H9 (cell line): ENCODE data around the gene SLC25A48. TPM values are rescaled to one million over a fixed set of nuclear protein-coding genes. Genes with fewer than 3 reads are reported as not detected.

Source experiments
- DNase-seq: peaks from one replicate; pipeline ENCODE4 v3.0.0-alpha.2; 2017
- H2AFZ ChIP-seq: one replicate; pipeline ENCODE4 v1.6.1; 2013; ENCODE audit warnings: mild to moderate bottlenecking, low read length, control low read depth, moderate library complexity
- H2AK5ac ChIP-seq: 2 replicates; pipeline ENCODE4 v1.6.1; 2013; ENCODE audit warnings: low read length, control low read depth, mixed read lengths; ENCODE audit not compliant: insufficient read length
- H2BK120ac ChIP-seq: one replicate; pipeline ENCODE4 v1.6.1; 2013; ENCODE audit warnings: low read depth, mild to moderate bottlenecking, low read length, control low read depth, inconsistent platforms; ENCODE audit not compliant: poor library complexity, severe bottlenecking
- H2BK12ac ChIP-seq: 2 replicates; pipeline ENCODE4 v1.6.1; 2013; ENCODE audit warnings: low read length, control low read depth, mixed read lengths, low read depth; ENCODE audit not compliant: insufficient read length
- H2BK15ac ChIP-seq: 2 replicates; pipeline ENCODE4 v1.6.1; 2013; ENCODE audit warnings: low read depth, low read length, control low read depth
- H2BK20ac ChIP-seq: one replicate; pipeline ENCODE4 v1.6.1; 2013; ENCODE audit warnings: low read depth, mild to moderate bottlenecking, low read length, control low read depth, inconsistent platforms; ENCODE audit not compliant: poor library complexity, severe bottlenecking
- H2BK5ac ChIP-seq: 2 replicates; pipeline ENCODE4 v1.6.1; 2013; ENCODE audit warnings: low read length, control low read depth, mixed read lengths; ENCODE audit not compliant: insufficient read length
- H3K14ac ChIP-seq: 2 replicates; pipeline ENCODE4 v1.6.1; 2013; ENCODE audit warnings: low read length, control low read depth; ENCODE audit not compliant: insufficient read depth
- H3K18ac ChIP-seq: 2 replicates; pipeline ENCODE4 v1.6.1; 2013; ENCODE audit warnings: low read depth, mild to moderate bottlenecking, mixed read lengths, low read length, control low read depth; ENCODE audit not compliant: insufficient read length
- H3K23ac ChIP-seq: 2 replicates; pipeline ENCODE4 v1.6.1; 2013; ENCODE audit warnings: low read length, control low read depth, mixed read lengths, low read depth; ENCODE audit not compliant: insufficient read length
- H3K23me2 ChIP-seq: 2 replicates; pipeline ENCODE4 v1.6.1; 2013; ENCODE audit warnings: low read depth, mild to moderate bottlenecking, mixed read lengths, low read length, control low read depth; ENCODE audit not compliant: insufficient read length, poor library complexity, severe bottlenecking
- H3K27ac ChIP-seq: 2 replicates; pipeline ENCODE4 v1.5.1; 2013; ENCODE audit warnings: low read length, control low read depth, mixed read lengths, low read depth; ENCODE audit not compliant: insufficient read length
- H3K27me3 ChIP-seq: 2 replicates; pipeline ENCODE4 v1.6.1; 2013; ENCODE audit warnings: low read length, control low read depth, inconsistent platforms; ENCODE audit not compliant: insufficient read depth
- H3K4ac ChIP-seq: 2 replicates; pipeline ENCODE4 v1.6.1; 2013; ENCODE audit warnings: low read depth, mild to moderate bottlenecking, control low read depth, inconsistent platforms, low read length, moderate library complexity
- H3K4me1 ChIP-seq: 2 replicates; pipeline ENCODE4 v1.6.1; 2013; ENCODE audit warnings: low read length, control low read depth, inconsistent platforms; ENCODE audit not compliant: insufficient read depth
- H3K4me2 ChIP-seq: 2 replicates; pipeline ENCODE4 v1.6.1; 2013; ENCODE audit warnings: low read length, control low read depth, mixed read lengths; ENCODE audit not compliant: insufficient read length, insufficient read depth
- H3K56ac ChIP-seq: 2 replicates; pipeline ENCODE4 v1.6.1; 2013; ENCODE audit warnings: low read depth, mild to moderate bottlenecking, mixed read lengths, low read length, control low read depth; ENCODE audit not compliant: insufficient read length
- H3K79me1 ChIP-seq: 2 replicates; pipeline ENCODE4 v1.6.1; 2013; ENCODE audit warnings: low read depth, mild to moderate bottlenecking, moderate library complexity, low read length, control low read depth, inconsistent platforms; ENCODE audit not compliant: insufficient read depth, poor library complexity, severe bottlenecking
- H3K79me2 ChIP-seq: 2 replicates; pipeline ENCODE4 v1.6.1; 2013; ENCODE audit warnings: low read length, control low read depth, inconsistent platforms; ENCODE audit not compliant: insufficient read depth
- H3K9ac ChIP-seq: 2 replicates; pipeline ENCODE4 v1.6.1; 2013; ENCODE audit warnings: low read length, control low read depth, mixed read lengths; ENCODE audit not compliant: insufficient read length; ENCODE audit errors: extremely low read depth
- H3K9me3 ChIP-seq: one replicate; pipeline ENCODE4 v1.6.1; 2013; ENCODE audit warnings: low read depth, low read length, inconsistent platforms; ENCODE audit not compliant: control insufficient read depth
- H3T11ph ChIP-seq: one replicate; pipeline ENCODE4 v1.6.1; 2013; ENCODE audit warnings: mild to moderate bottlenecking, low read length, control low read depth, inconsistent platforms
- H4K20me1 ChIP-seq: one replicate; pipeline ENCODE4 v1.6.1; 2013; ENCODE audit not compliant: control insufficient read depth, insufficient read length, insufficient read depth
- H4K5ac ChIP-seq: 2 replicates; pipeline ENCODE4 v1.6.1; 2013; ENCODE audit warnings: low read depth, mild to moderate bottlenecking, mixed read lengths, low read length, control low read depth; ENCODE audit not compliant: insufficient read length
- H4K8ac ChIP-seq: replicated peaks from 2 replicates; pipeline ENCODE4 v1.6.1; 2013; ENCODE audit warnings: low read length, control low read depth, mixed read lengths, low read depth; ENCODE audit not compliant: insufficient read length
- H4K91ac ChIP-seq: 2 replicates; pipeline ENCODE4 v1.6.1; 2013; ENCODE audit warnings: low read depth, mild to moderate bottlenecking, moderate library complexity, mixed read lengths, low read length, control low read depth; ENCODE audit not compliant: insufficient read length
- H3K27ac Mint-ChIP-seq, 3 experiments: 2 replicates in 2 of 3; 3 replicates in 1 of 3; pipeline ENCODE4 v1.8.0; 2020 to 2021; ENCODE audit warnings: mixed read lengths in 3 of 3, mild to moderate bottlenecking in 1 of 3, moderate library complexity in 1 of 3
- H3K27me3 Mint-ChIP-seq: 2 replicates; pipeline ENCODE4 v1.8.0; 2021; ENCODE audit warnings: low read depth, mild to moderate bottlenecking, moderate library complexity, mixed read lengths
- H3K36me3 Mint-ChIP-seq, 3 experiments: 2 replicates in 2 of 3; 3 replicates in 1 of 3; pipeline ENCODE4 v1.8.0; 2020 to 2021; ENCODE audit warnings: low read depth in 3 of 3, mixed read lengths in 3 of 3; ENCODE audit not compliant: insufficient read depth in 1 of 3
- H3K4me1 Mint-ChIP-seq, 2 experiments: 2 replicates each; pipeline ENCODE4 v1.8.0; 2020; ENCODE audit warnings: mixed read lengths in 2 of 2
- H3K4me3 Mint-ChIP-seq, 2 experiments: 2 replicates in 1 of 2; 3 replicates in 1 of 2; pipeline ENCODE4 v1.8.0; 2020 to 2021; ENCODE audit warnings: mild to moderate bottlenecking in 2 of 2, mixed read lengths in 2 of 2, moderate library complexity in 1 of 2
- H3K9me3 Mint-ChIP-seq, 2 experiments: 2 replicates in 1 of 2; 3 replicates in 1 of 2; pipeline ENCODE4 v1.8.0; 2020; ENCODE audit warnings: mild to moderate bottlenecking in 2 of 2, mixed read lengths in 2 of 2, moderate library complexity in 1 of 2
- CTCF ChIP-seq: fragments of 200-600 bp; sonication (generic); conservative IDR thresholded peaks from 3 replicates; pipeline ENCODE4 v1.8.0; 2021; ENCODE audit warnings: antibody characterized with exemption, mild to moderate bottlenecking
- WGBS: extraction: QIAGEN DNeasy Blood & Tissue Kit; methylation state at CpG from one replicate; pipeline ENCODE4 v1.1.7; 2013; ENCODE audit warnings: missing lambda C conversion rate, low lambda C conversion rate, mixed read lengths; ENCODE audit not compliant: insufficient read length; ENCODE audit errors: extremely low coverage; 5-methylcytosine and 5-hydroxymethylcytosine counted together
- total RNA-seq: library from RNA; stranded (reverse); gene quantifications from 2 replicates; pipeline ENCODE4 v1.2.1, GENCODE V29; 2021

Gene SLC25A48
- total RNA-seq, 1 experiment from 2014 or later, result 0.66 TPM

DNA sequence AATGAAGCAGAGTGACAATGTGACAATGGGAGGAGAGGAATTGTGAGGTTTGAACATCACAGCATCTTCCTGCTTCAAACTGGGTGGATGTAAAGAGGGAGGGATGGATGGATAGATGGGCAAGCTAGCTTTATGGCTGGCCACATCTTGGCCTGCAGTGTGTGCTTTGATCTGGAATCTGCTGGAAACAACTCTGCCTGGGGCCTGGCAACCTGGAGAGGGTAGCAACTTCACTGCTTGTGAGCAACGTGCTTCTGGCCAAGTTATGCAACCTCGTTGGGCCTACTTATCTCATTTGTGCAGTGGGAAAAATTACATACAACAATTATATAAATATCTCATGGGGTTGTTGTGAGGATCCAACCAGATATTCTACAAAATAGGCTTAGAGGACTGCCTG, 55.8 kb downstream of the SLC25A48 start:
- Histone ChIP-seq H3K79me1 (no peaks in the 10 kb centered on the region), H3T11ph (no peak overlapping the region), H2BK20ac (no peak overlapping the region), H3K9me3 (no peaks in the 10 kb centered on the region), H3K14ac (no peak overlapping the region), H3K27me3 (peaks cover 2% of the 10 kb centered on the region; the same call in 1 of the 2 replicates), H4K20me1 (no peaks in the 10 kb centered on the region), H4K8ac (no peak overlapping the region), H4K91ac (no peak overlapping the region), H2BK12ac (no peak overlapping the region), H3K4ac (no peak overlapping the region), H3K4me2 (no peak overlapping the region), H2BK15ac (no peak overlapping the region), H2AFZ (no peak overlapping the region), H4K5ac (no peak overlapping the region), H3K56ac (no peak overlapping the region), H2BK120ac (no peak overlapping the region), H3K4me1 (no peaks in the 10 kb centered on the region), H3K9ac (no peak overlapping the region), H3K23ac (no peak overlapping the region), H3K23me2 (peaks cover 4% of the 10 kb centered on the region), H2AK5ac (no peak overlapping the region), H2BK5ac (no peak overlapping the region), H3K18ac (no peak overlapping the region), H3K79me2 (no peaks in the 10 kb centered on the region), H3K27ac (no peak overlapping the region)
- WGBS, result no CpG with 5 or more reads among the region's 2 CpGs
- H3K27me3 Mint-ChIP-seq, result peaks cover 45% of the 10 kb centered on the region
- no peak for DNase-seq
- TF ChIP-seq CTCF, result no peak
- no peak overlapping the region for H3K4me3 Mint-ChIP-seq
- no peaks in the 10 kb centered on the region for H3K9me3 Mint-ChIP-seq
- peaks cover 9 to 10% of the 10 kb centered on the region in 2 experiments for H3K4me1 Mint-ChIP-seq
- H3K36me3 Mint-ChIP-seq, result no peaks in the 10 kb centered on the region
- H3K27ac Mint-ChIP-seq, result no peak overlapping the region
